K562 (cell line): ENCODE results near the gene NLE1. TPM values are rescaled to one million over a fixed set of nuclear protein-coding genes. Genes with fewer than 3 reads are reported as not detected.

Experiments
- CBFA2T2 ChIP-seq: fragments of 450-650 bp; conservative IDR thresholded peaks from 2 replicates; pipeline ENCODE4 v1.6.1; 2017; ENCODE audit warnings: mild to moderate bottlenecking
- COPS2 ChIP-seq: fragments of 450-650 bp; conservative IDR thresholded peaks from 2 replicates; pipeline ENCODE4 v1.6.1; 2016; ENCODE audit warnings: mild to moderate bottlenecking, moderate library complexity
- MEIS2 ChIP-seq: fragments of 450-650 bp; IDR thresholded peaks from 2 replicates; pipeline ENCODE4 v1.6.1; 2014; ENCODE audit warnings: mild to moderate bottlenecking; ENCODE audit not compliant: partially characterized antibody
- ZSCAN29 ChIP-seq: fragments of 450-650 bp; IDR thresholded peaks from 2 replicates; pipeline ENCODE4 v1.6.1; 2017
- polyA plus RNA-seq, 8 experiments: library from polyadenylated mRNA; depleted of rRNA in 4 of 8; stranded (reverse) in 5 of 8; unstranded in 3 of 8; fragments of >200 nt; fragmentation: Nextera tagmentation in 2 of 8; fragmentation: Illumina TruSeq in 1 of 8; extraction: Ambion mirVana in 2 of 8; extraction: Trizol in 1 of 8; gene quantifications; 2 replicates each; pipeline versions ENCODE4 v1.2.1 to v1.2.3, GENCODE V29; 2011 to 2014; ENCODE audit warnings: inconsistent platforms in 1 of 8, missing spikeins in 1 of 8
- total RNA-seq, 7 experiments: library from RNA; depleted of rRNA in 6 of 7; stranded (reverse); fragments of >200 nt in 6 of 7; fragmentation: Illumina TruSeq in 2 of 7; extraction: Trizol in 2 of 7; gene quantifications; 2 replicates each; pipeline versions ENCODE4 v1.2.1 to v1.2.3, GENCODE V29; 2011 to 2021; ENCODE audit warnings: low replicate concordance in 1 of 7
- TF ChIP-seq, protein P1 (sequence below): sonication (generic); formaldehyde crosslinking; IDR thresholded peaks from 2 replicates; pipeline ENCODE4 v1.8.1; 2023; ENCODE audit warnings: mild to moderate bottlenecking, missing genetic modification reagents
- TF ChIP-seq, protein P2 (sequence below): fragments of 250-450 bp; sonication (Bioruptor Pico); IDR thresholded peaks from 2 replicates; pipeline ENCODE4 v1.5.0; 2021

The NLE1 gene
- total and polyA plus RNA-seq, 9 of the 15 experiments (the other 6 are each of a cell fraction or from before 2014, with no cell fraction given) = 3.8 to 69.0 (median 29.4) TPM

DNA sequence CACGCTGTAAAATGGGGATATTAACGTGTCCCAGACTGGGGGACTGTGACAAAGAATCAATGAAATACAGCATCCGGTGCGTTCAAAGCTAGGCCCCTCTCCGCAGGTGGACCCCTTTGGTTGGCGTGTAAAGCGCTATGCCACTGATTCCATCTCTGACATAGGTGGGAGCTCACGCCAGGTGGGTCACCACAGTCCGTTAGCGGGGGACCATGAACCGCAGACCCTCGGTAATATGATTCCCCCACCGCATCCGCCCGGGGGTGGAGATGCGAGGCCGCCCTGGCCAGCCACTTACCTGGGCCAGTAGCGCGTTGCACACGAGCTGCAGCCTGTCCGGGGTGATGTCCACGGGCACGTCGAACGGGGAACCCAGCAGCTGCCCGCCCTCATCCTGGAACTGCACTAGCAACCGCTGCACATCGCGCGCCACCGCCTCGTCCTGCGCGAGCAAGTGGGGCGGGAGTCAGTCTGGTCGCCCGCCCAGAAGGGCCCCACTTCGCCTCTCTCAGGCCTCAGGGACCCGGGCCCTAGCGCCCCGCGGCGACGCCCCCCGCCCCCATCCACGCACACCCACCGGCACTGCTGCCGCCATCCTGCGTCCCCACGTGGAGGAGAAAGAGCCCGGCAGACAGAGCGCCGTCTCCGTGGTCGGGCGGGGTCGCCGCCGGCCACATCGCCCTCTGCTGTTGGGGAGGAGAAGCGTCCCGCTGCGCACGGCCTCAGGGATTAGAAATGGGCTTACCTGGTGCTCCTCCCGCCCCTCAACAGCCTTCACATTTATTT lies at the start of gene NLE1 (continued):
- TF ChIP-seq, protein P1, sequence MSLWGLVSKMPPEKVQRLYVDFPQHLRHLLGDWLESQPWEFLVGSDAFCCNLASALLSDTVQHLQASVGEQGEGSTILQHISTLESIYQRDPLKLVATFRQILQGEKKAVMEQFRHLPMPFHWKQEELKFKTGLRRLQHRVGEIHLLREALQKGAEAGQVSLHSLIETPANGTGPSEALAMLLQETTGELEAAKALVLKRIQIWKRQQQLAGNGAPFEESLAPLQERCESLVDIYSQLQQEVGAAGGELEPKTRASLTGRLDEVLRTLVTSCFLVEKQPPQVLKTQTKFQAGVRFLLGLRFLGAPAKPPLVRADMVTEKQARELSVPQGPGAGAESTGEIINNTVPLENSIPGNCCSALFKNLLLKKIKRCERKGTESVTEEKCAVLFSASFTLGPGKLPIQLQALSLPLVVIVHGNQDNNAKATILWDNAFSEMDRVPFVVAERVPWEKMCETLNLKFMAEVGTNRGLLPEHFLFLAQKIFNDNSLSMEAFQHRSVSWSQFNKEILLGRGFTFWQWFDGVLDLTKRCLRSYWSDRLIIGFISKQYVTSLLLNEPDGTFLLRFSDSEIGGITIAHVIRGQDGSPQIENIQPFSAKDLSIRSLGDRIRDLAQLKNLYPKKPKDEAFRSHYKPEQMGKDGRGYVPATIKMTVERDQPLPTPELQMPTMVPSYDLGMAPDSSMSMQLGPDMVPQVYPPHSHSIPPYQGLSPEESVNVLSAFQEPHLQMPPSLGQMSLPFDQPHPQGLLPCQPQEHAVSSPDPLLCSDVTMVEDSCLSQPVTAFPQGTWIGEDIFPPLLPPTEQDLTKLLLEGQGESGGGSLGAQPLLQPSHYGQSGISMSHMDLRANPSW = no peak
- TF ChIP-seq CBFA2T2 (no peak), ZSCAN29 (no peak), COPS2 (no peak), MEIS2 (no peak)
- TF ChIP-seq, protein P2, sequence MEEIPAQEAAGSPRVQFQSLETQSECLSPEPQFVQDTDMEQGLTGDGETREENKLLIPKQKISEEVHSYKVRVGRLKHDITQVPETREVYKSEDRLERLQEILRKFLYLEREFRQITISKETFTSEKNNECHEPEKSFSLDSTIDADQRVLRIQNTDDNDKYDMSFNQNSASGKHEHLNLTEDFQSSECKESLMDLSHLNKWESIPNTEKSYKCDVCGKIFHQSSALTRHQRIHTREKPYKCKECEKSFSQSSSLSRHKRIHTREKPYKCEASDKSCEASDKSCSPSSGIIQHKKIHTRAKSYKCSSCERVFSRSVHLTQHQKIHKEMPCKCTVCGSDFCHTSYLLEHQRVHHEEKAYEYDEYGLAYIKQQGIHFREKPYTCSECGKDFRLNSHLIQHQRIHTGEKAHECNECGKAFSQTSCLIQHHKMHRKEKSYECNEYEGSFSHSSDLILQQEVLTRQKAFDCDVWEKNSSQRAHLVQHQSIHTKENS (CRISPR knock-in tag) = no peak
